ENCODE measurements around the gene FADS3. TPM values are rescaled to one million over a fixed set of nuclear protein-coding genes. Genes with fewer than 3 reads are reported as not detected.
A peak's percentile ranks its signal among the peaks of the same experiment; 100 is the strongest.

The FADS3 gene
- total RNA-seq, 2 experiments from 2014 or later: 6.9 TPM

DNA sequence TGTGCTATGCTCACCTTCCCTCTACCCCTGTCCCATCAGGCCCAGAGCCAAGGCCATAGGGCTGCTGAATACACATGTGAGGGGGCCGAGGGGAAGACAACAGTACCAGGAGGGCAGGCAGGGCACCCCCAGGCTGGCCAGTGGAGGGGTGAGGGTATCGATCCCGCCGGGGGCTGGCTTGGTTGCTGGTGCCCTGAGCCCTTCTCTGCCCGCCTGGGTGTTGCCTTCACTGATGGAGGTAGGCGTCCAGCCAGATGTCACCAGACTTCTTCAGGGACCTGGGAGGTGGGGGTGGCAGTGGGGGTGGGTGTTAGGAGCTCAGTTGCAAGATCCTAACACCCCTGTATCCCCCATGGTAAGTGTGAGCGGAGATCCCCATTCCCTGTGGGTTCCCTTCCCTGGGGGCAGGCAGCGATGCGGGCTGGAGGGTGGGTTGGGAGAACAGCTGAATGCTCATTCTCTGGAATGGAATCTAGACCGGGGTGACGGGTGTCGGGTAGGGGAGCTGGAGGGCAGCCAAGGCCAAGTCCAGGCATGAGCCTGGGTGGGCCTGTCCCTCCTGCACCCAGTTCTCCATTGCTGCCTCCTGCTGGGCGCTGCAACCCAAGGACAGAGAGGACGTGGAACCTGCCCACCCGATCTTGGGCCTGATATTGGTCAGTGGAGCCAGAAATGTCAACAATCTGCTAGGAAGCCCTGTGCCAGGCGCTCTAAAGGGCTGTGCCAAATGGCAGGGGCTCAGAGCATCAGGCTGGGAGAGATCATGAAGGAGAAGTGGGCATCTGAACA lies 17.6 kb downstream of the FADS3 start:
- peaks cover 7% of the 10 kb centered on the region for H3K27me3 Mint-ChIP-seq
- no peaks in the 10 kb centered on the region for H3K36me3 Mint-ChIP-seq (ENCODE audit: low read depth)
- TF ChIP-seq, protein P1, sequence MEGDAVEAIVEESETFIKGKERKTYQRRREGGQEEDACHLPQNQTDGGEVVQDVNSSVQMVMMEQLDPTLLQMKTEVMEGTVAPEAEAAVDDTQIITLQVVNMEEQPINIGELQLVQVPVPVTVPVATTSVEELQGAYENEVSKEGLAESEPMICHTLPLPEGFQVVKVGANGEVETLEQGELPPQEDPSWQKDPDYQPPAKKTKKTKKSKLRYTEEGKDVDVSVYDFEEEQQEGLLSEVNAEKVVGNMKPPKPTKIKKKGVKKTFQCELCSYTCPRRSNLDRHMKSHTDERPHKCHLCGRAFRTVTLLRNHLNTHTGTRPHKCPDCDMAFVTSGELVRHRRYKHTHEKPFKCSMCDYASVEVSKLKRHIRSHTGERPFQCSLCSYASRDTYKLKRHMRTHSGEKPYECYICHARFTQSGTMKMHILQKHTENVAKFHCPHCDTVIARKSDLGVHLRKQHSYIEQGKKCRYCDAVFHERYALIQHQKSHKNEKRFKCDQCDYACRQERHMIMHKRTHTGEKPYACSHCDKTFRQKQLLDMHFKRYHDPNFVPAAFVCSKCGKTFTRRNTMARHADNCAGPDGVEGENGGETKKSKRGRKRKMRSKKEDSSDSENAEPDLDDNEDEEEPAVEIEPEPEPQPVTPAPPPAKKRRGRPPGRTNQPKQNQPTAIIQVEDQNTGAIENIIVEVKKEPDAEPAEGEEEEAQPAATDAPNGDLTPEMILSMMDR (IDR thresholded peaks at IDR 0.05): no peak
- Histone ChIP-seq H3K27ac (ENCODE audit: low read depth in 1 of 2, low read length in 2 of 2) (no peak overlapping the region), H3K9me3 (ENCODE audit: control insufficient read depth in 1 of 2, insufficient read depth in 1 of 2, low read length in 2 of 2) (no peaks in the 10 kb centered on the region), H3K4me1 (ENCODE audit: insufficient read depth, low read length) (peaks cover 7% of the 10 kb centered on the region), H3K4me3 (ENCODE audit: low read length) (no peak overlapping the region), H3K27me3 (ENCODE audit: control insufficient read depth in 1 of 2, insufficient read depth in 2 of 2, low read length in 2 of 2) (no peaks in the 10 kb centered on the region), H3K36me3 (ENCODE audit: insufficient read depth, low read length) (no peaks in the 10 kb centered on the region)
- DNase-seq (no peak), ATAC-seq (ENCODE audit: poor library complexity) (no peak)
- POLR2A ChIA-PET: no interaction called here
- CTCF ChIA-PET: interaction anchor here (0.8 to 2.1 kb wide), 5 partner anchors 24 to 234 kb away, joined by 3 to 4 read pairs (median 3); no protein-coding TSS in a partner anchor
- H3K27ac Mint-ChIP-seq: no peak overlapping the region
- peaks cover 5% of the 10 kb centered on the region for H3K4me1 Mint-ChIP-seq (ENCODE audit: low read depth)
- H3K4me3 Mint-ChIP-seq: no peak overlapping the region
- intact Hi-C loops (cut with DNase I, micrococcal nuclease): loop anchor here in 1 of 2 experiments (10.0 kb wide), 1 partner anchor 441 kb away; no protein-coding TSS in a partner anchor
- H3K9me3 Mint-ChIP-seq: no peaks in the 10 kb centered on the region

DNA sequence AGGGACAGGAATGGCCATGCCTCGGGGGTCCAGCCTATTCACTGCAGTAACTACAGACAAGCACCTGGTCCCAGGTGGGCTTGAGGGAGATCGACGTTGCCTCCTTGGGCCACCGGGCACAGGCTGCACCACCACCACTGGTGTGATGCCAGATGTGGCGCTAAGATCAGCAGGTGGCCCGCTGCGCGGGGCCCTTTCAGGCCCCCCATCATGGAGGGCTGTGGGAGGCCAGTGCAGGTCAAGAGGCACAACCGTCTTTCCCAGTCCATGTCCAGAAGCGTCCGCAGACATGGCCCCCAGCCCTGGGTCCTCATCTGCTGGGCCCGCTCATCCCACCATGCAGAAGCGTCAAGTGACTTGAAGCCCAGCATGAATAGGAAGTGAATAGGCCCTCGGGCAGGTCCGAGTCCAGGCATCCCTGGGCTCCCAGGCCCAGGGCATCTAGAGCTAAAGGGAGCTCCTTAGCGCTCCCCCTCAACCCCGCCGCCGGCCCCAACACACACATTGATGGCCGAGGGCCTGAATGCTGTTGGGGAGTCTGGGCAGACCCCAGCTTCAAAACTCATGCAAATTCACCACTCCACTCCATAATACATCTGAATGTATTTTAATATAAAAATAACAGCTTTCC lies 18.3 kb downstream of the FADS3 start:
- Histone ChIP-seq H3K4me1 (ENCODE audit: insufficient read depth, low read length) (peaks cover 7% of the 10 kb centered on the region), H3K4me3 (ENCODE audit: low read length) (no peak overlapping the region), H3K9me3 (ENCODE audit: control insufficient read depth in 1 of 2, insufficient read depth in 1 of 2, low read length in 2 of 2) (no peaks in the 10 kb centered on the region), H3K27me3 (ENCODE audit: control insufficient read depth in 1 of 2, insufficient read depth in 2 of 2, low read length in 2 of 2) (no peaks in the 10 kb centered on the region), H3K36me3 (ENCODE audit: insufficient read depth, low read length) (no peaks in the 10 kb centered on the region), H3K27ac (ENCODE audit: low read depth in 1 of 2, low read length in 2 of 2) (no peak overlapping the region)
- intact Hi-C loops (cut with DNase I, micrococcal nuclease): loop anchor here in 1 of 2 experiments (10.0 kb wide), 1 partner anchor 442 kb away; no protein-coding TSS in a partner anchor
- Mint-ChIP-seq H3K27me3 (peaks cover 7% of the 10 kb centered on the region), H3K4me3 (no peak overlapping the region), H3K27ac (no peak overlapping the region), H3K4me1 (ENCODE audit: low read depth) (peaks cover 5% of the 10 kb centered on the region), H3K9me3 (no peaks in the 10 kb centered on the region), H3K36me3 (ENCODE audit: low read depth) (no peaks in the 10 kb centered on the region)
- no peak for ATAC-seq (ENCODE audit: poor library complexity)
- ChIA-PET CTCF (interaction anchor here (0.8 to 2.1 kb wide), 5 partner anchors 25 to 235 kb away, joined by 3 to 4 read pairs (median 3); no protein-coding TSS in a partner anchor), POLR2A (no interaction called here)
- no peak for DNase-seq
- TF ChIP-seq, protein P1 (IDR thresholded peaks at IDR 0.05): no peak

DNA sequence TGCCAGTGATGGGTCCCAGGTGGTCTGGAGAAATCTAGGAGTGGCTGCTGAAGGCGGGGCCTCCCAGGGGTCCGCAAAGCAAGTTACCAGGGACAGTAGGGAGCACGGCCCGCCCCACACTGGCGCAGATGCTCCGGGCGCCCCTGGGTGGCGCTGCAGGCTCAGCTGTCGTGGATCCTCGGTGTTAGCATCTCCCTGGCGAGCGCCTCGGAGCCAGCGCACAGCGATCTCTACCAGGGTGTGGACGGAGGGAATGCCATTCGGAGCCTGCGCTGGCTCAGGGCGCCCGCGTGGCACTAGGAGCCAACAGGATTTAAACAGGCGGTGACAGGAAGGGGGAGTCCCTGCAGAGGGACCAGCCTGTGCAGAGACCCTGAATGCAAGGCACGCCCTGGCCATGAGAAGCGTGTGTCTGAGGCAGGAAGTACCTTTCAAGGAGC lies 20.2 kb downstream of the FADS3 start:
- Histone ChIP-seq H3K9me3 (ENCODE audit: control insufficient read depth in 1 of 2, insufficient read depth in 1 of 2, low read length in 2 of 2) (no peaks in the 10 kb centered on the region), H3K36me3 (ENCODE audit: insufficient read depth, low read length) (no peaks in the 10 kb centered on the region), H3K27ac (ENCODE audit: low read depth in 1 of 2, low read length in 2 of 2) (no peak overlapping the region), H3K4me3 (ENCODE audit: low read length) (no peak overlapping the region), H3K27me3 (ENCODE audit: control insufficient read depth in 1 of 2, insufficient read depth in 2 of 2, low read length in 2 of 2) (no peaks in the 10 kb centered on the region), H3K4me1 (ENCODE audit: insufficient read depth, low read length) (peaks cover 7% of the 10 kb centered on the region)
- H3K27me3 Mint-ChIP-seq: peaks cover 7% of the 10 kb centered on the region
- no peaks in the 10 kb centered on the region for H3K36me3 Mint-ChIP-seq (ENCODE audit: low read depth)
- ATAC-seq (ENCODE audit: poor library complexity) (peak; percentile 97), DNase-seq (peak; percentile 38 to 79 (median 50))
- no peak overlapping the region for H3K27ac Mint-ChIP-seq
- ChIA-PET CTCF (interaction anchor here (1.0 to 3.2 kb wide), 8 partner anchors 9 to 485 kb away, joined by 3 to 36 read pairs (median 7); no protein-coding TSS in a partner anchor), POLR2A (no interaction called here)
- TF ChIP-seq, protein P1 (IDR thresholded peaks at IDR 0.05): peak; percentile 57
- no peaks in the 10 kb centered on the region for H3K9me3 Mint-ChIP-seq
- intact Hi-C loops (cut with DNase I, micrococcal nuclease): loop anchor here in 1 of 2 experiments (1.0 to 10.0 kb wide), 3 partner anchors 237 to 508 kb away; no protein-coding TSS in a partner anchor
- peaks cover 5% of the 10 kb centered on the region for H3K4me1 Mint-ChIP-seq (ENCODE audit: low read depth)
- H3K4me3 Mint-ChIP-seq: peak overlapping the region; percentile 13

All from CD4-positive, alpha-beta T cell (primary cell).